HCT116 (cell line): ENCODE results near the gene ANXA10.

Experiments used
- CTCF ChIP-seq, 3 experiments: fragments of 200-600 bp in 1 of 3; sonication (generic) in 1 of 3; IDR thresholded peaks in 2 of 3; conservative IDR thresholded peaks in 1 of 3; 2 replicates each; pipeline ENCODE4 v1.5.1; 2012 to 2017; ENCODE audit warnings: low read depth in 2 of 3, low read length in 2 of 3, antibody characterized with exemption in 1 of 3, borderline replicate concordance in 1 of 3, control low read depth in 1 of 3, mild to moderate bottlenecking in 1 of 3, mixed read lengths in 1 of 3, mixed run types in 1 of 3, moderate library complexity in 1 of 3; ENCODE audit not compliant: insufficient read depth in 1 of 3
- POLR2A ChIP-seq: IDR thresholded peaks from 2 replicates; pipeline ENCODE4 v1.7.0; 2011; ENCODE audit warnings: borderline replicate concordance; ENCODE audit not compliant: insufficient read depth, insufficient read length; ENCODE audit errors: extremely low read depth

- no peak for TF ChIP-seq POLR2A
- TF ChIP-seq CTCF (IDR thresholded peaks at IDR 0.05 in 2 of 3, conservative IDR thresholded peaks at IDR 0.05 in 1 of 3; ENCODE audit: borderline replicate concordance in 1 of 3, insufficient read depth in 1 of 3, low read depth in 2 of 3, low read length in 2 of 3), result no peak
Observed at GRCh38 chr4:168102403-168102802, 10.1 kb downstream of the ANXA10 start.
